ENCODE measurements around the gene MAD1L1. TPM values are rescaled to one million over a fixed set of nuclear protein-coding genes. Genes with fewer than 3 reads are reported as not detected.
A peak's percentile ranks its signal among the peaks of the same experiment; 100 is the strongest.

MAD1L1 gene
- total and polyA plus RNA-seq, 4 donors = 43.0 to 54.9 (median 49.9) TPM

- peaks cover 0 to 36% (median 0%) of the 10 kb centered on the region in 4 donors for H3K36me3 ChIP-seq (ENCODE audit: control insufficient read depth in 4 of 4, insufficient read depth in 4 of 4, low read length in 4 of 4)
- TF ChIP-seq CTCF (IDR thresholded peaks at IDR 0.05; ENCODE audit: control extremely low read depth, extremely low read depth) = no peak
- no peaks in the 10 kb centered on the region for H3K27me3 ChIP-seq (ENCODE audit: control insufficient read depth in 3 of 3, insufficient read depth in 3 of 3, low read length in 2 of 3)
- no peaks in the 10 kb centered on the region for H3K9me3 ChIP-seq (ENCODE audit: control insufficient read depth in 4 of 4, insufficient read depth in 3 of 4, low read length in 3 of 4)
- H3K27ac ChIP-seq (ENCODE audit: low read depth in 1 of 2, low read length in 1 of 2) = no peak overlapping the region
- ATAC-seq (ENCODE audit: insufficient read depth, low FRiP score) = no peak
- no peak overlapping the region for H3K4me3 ChIP-seq
- DNase-seq = peak in 1 of 3 donors; percentile 9
- H3K4me1 ChIP-seq (ENCODE audit: control insufficient read depth in 5 of 5, insufficient read depth in 5 of 5, low read length in 5 of 5) = peaks cover 0 to 29% (median 0%) of the 10 kb centered on the region in 5 donors
- H3K9ac ChIP-seq (ENCODE audit: insufficient read depth in 1 of 2, low read length in 2 of 2) = no peak overlapping the region
- WGBS, 2 donors = 94 to 95% methylated on average over 43 of the region's 43 CpGs
Measured at GRCh38 chr7:1845536-1846311, 387.0 kb downstream of the MAD1L1 start.

GRCh38 chr7:1844951-1845390, 387.8 kb downstream of the MAD1L1 start:
- no peak for TF ChIP-seq CTCF (IDR thresholded peaks at IDR 0.05; ENCODE audit: control extremely low read depth, extremely low read depth)
- Histone ChIP-seq H3K27me3 (ENCODE audit: control insufficient read depth in 3 of 3, insufficient read depth in 3 of 3, low read length in 2 of 3) (no peaks in the 10 kb centered on the region), H3K4me3 (no peak overlapping the region), H3K36me3 (ENCODE audit: control insufficient read depth in 4 of 4, insufficient read depth in 4 of 4, low read length in 4 of 4) (peaks cover 0 to 36% (median 0%) of the 10 kb centered on the region in 4 donors), H3K9ac (ENCODE audit: insufficient read depth in 1 of 2, low read length in 2 of 2) (no peak overlapping the region), H3K27ac (ENCODE audit: low read depth in 1 of 2, low read length in 1 of 2) (no peak overlapping the region), H3K9me3 (ENCODE audit: control insufficient read depth in 4 of 4, insufficient read depth in 3 of 4, low read length in 3 of 4) (no peaks in the 10 kb centered on the region), H3K4me1 (ENCODE audit: control insufficient read depth in 5 of 5, insufficient read depth in 5 of 5, low read length in 5 of 5) (peaks cover 0 to 29% (median 0%) of the 10 kb centered on the region in 5 donors)
- no peak for DNase-seq
- ATAC-seq (ENCODE audit: insufficient read depth, low FRiP score) = no peak
- WGBS, 2 donors = 93 to 94% methylated on average over 16 of the region's 16 CpGs

GRCh38 chr7:1844336-1844950, 388.3 kb downstream of the MAD1L1 start:
- 80 to 86% methylated on average over 26 of the region's 26 CpGs for WGBS, 2 donors
- peak in 1 of 3 donors; percentile 11 for DNase-seq
- Histone ChIP-seq H3K36me3 (ENCODE audit: control insufficient read depth in 4 of 4, insufficient read depth in 4 of 4, low read length in 4 of 4) (peaks cover 0 to 36% (median 0%) of the 10 kb centered on the region in 4 donors), H3K27ac (ENCODE audit: low read depth in 1 of 2, low read length in 1 of 2) (no peak overlapping the region), H3K9me3 (ENCODE audit: control insufficient read depth in 4 of 4, insufficient read depth in 3 of 4, low read length in 3 of 4) (no peaks in the 10 kb centered on the region), H3K9ac (ENCODE audit: insufficient read depth in 1 of 2, low read length in 2 of 2) (no peak overlapping the region), H3K4me1 (ENCODE audit: control insufficient read depth in 5 of 5, insufficient read depth in 5 of 5, low read length in 5 of 5) (peaks cover 0 to 29% (median 0%) of the 10 kb centered on the region in 5 donors), H3K4me3 (no peak overlapping the region), H3K27me3 (ENCODE audit: control insufficient read depth in 3 of 3, insufficient read depth in 3 of 3, low read length in 2 of 3) (no peaks in the 10 kb centered on the region)
- TF ChIP-seq CTCF (IDR thresholded peaks at IDR 0.05; ENCODE audit: control extremely low read depth, extremely low read depth) = no peak
- no peak for ATAC-seq (ENCODE audit: insufficient read depth, low FRiP score)
